HG03159 (cell line): ENCODE measurements around the gene FRG2.
"Not testable (repeated sequence)": the region's sequence is repeated elsewhere in the genome, so short reads cannot be mapped to it uniquely, and the experiment has no call there.

Experiments used
- ATAC-seq: cut with Tn5 transposase; IDR thresholded peaks from one replicate; pipeline ENCODE4 v1.9.1; 2021; ENCODE audit warnings: mild to moderate bottlenecking, moderate library complexity; ENCODE audit not compliant: unreplicated experiment

FRG2 gene

GRCh38 chr4:190016369-190017289 is 10.4 kb downstream of the FRG2 start:
- no peak for ATAC-seq

- no peak for ATAC-seq
Observed at GRCh38 chr4:190015538-190016368, 11.3 kb downstream of the FRG2 start.

- peak; percentile 54 for ATAC-seq
Observed at GRCh38 chr4:190014771-190015537, 12.1 kb downstream of the FRG2 start.

- not testable (repeated sequence) for ATAC-seq
Observed at GRCh38 chr4:189989941-189990340, 37.1 kb downstream of the FRG2 start.

GRCh38 chr4:189988877-189989431 is 38.1 kb downstream of the FRG2 start:
- ATAC-seq, result no peak

- not testable (repeated sequence) for ATAC-seq
Observed at GRCh38 chr4:189985651-189986243, 41.3 kb downstream of the FRG2 start.

GRCh38 chr4:189984661-189985060 is 42.4 kb downstream of the FRG2 start:
- ATAC-seq, result not testable (repeated sequence)

- not testable (repeated sequence) for ATAC-seq
Observed at GRCh38 chr4:189983916-189984526, 43.0 kb downstream of the FRG2 start.

GRCh38 chr4:189981970-189982369 is 45.1 kb downstream of the FRG2 start:
- no peak for ATAC-seq

- ATAC-seq, result not testable (repeated sequence)
Observed at GRCh38 chr4:189980292-189980691, 46.8 kb downstream of the FRG2 start.

GRCh38 chr4:189979196-189980047 is 47.6 kb downstream of the FRG2 start:
- ATAC-seq, result no peak
